ENCODE data around the gene MINDY4.

DNA sequence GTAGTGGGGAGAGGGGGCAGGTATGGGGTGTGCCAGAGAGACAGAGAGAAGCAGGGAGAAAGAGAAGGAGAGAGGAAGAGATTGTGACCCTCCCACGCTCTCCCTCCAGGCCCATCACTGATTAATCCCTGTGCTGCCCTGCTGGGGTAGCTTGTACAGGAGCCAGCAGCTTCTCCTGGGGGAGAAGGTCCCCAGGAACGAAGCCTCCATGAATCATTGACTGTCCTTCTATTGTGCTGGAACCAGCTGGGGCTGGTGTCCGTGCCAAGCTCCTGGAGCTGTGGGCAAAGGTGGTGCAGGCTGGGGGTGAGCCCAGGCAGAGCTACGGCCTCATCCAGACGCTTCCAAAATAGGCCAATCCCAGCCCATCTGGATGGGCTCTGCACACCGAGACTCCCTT lies 161.3 kb downstream of the MINDY4 start:
- TF ChIP-seq, protein P1, sequence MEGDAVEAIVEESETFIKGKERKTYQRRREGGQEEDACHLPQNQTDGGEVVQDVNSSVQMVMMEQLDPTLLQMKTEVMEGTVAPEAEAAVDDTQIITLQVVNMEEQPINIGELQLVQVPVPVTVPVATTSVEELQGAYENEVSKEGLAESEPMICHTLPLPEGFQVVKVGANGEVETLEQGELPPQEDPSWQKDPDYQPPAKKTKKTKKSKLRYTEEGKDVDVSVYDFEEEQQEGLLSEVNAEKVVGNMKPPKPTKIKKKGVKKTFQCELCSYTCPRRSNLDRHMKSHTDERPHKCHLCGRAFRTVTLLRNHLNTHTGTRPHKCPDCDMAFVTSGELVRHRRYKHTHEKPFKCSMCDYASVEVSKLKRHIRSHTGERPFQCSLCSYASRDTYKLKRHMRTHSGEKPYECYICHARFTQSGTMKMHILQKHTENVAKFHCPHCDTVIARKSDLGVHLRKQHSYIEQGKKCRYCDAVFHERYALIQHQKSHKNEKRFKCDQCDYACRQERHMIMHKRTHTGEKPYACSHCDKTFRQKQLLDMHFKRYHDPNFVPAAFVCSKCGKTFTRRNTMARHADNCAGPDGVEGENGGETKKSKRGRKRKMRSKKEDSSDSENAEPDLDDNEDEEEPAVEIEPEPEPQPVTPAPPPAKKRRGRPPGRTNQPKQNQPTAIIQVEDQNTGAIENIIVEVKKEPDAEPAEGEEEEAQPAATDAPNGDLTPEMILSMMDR (IDR thresholded peaks at IDR 0.05) = no peak
- TF ChIP-seq POLR2A (IDR thresholded peaks at IDR 0.05) = peak; percentile 17 to 84 (median 79)
